ENCODE data around the gene DPEP2NB.
"Not testable (repeated sequence)": the region's sequence is repeated elsewhere in the genome, so short reads cannot be mapped to it uniquely, and the experiment has no call there.

DPEP2NB gene

GRCh38 chr16:68015681-68016080 lies at the start of gene DPEP2NB:
Gene DPEP2NB (minus strand): TSS chr16:68015911. CDS start chr16:68015770, 141 bp downstream.
- DNase-seq, result no peak

- peak; percentile 82 for DNase-seq
These were observed 49.2 kb upstream of the DPEP2NB start for GRCh38 chr16:68064791-68065365.

GRCh38 chr16:68062910-68063393 lies 47.2 kb upstream of the DPEP2NB start:
- peak; percentile 60 for DNase-seq

GRCh38 chr16:68061396-68061795 lies 45.7 kb upstream of the DPEP2NB start:
- DNase-seq, result no peak

GRCh38 chr16:68059804-68060203 lies 44.1 kb upstream of the DPEP2NB start:
- DNase-seq, result no peak

GRCh38 chr16:68055395-68055794 lies 39.7 kb upstream of the DPEP2NB start:
- DNase-seq, result no peak

- DNase-seq, result no peak
These were observed 33.7 kb upstream of the DPEP2NB start for GRCh38 chr16:68049449-68049848.

GRCh38 chr16:68047987-68048386 lies 32.3 kb upstream of the DPEP2NB start:
- no peak for DNase-seq

- DNase-seq, result no peak
These were observed 30.4 kb upstream of the DPEP2NB start for GRCh38 chr16:68046106-68046505.

- no peak for DNase-seq
These were observed 26.1 kb upstream of the DPEP2NB start for GRCh38 chr16:68041783-68042182.

GRCh38 chr16:68040506-68041288 lies 25.0 kb upstream of the DPEP2NB start:
- peak; percentile 92 for DNase-seq

- DNase-seq, result no peak
These were observed 22.3 kb upstream of the DPEP2NB start for GRCh38 chr16:68037841-68038597.

- no peak for DNase-seq
These were observed 19.5 kb upstream of the DPEP2NB start for GRCh38 chr16:68035227-68035626.

- DNase-seq, result no peak
These were observed 17.4 kb upstream of the DPEP2NB start for GRCh38 chr16:68033101-68033500.

- no peak for DNase-seq
These were observed 16.2 kb upstream of the DPEP2NB start for GRCh38 chr16:68031951-68032350.

GRCh38 chr16:68030108-68030507 lies 14.4 kb upstream of the DPEP2NB start:
- not testable (repeated sequence) for DNase-seq

- DNase-seq, result no peak
These were observed 13.3 kb upstream of the DPEP2NB start for GRCh38 chr16:68028996-68029395.

GRCh38 chr16:68022728-68023537 lies 7.2 kb upstream of the DPEP2NB start, which contains the start of the genes DDX28 and DUS2:
Gene DDX28 (minus strand): TSS chr16:68023232. CDS start chr16:68023202, 30 bp downstream.
Gene DUS2 (plus strand): TSS chr16:68023284. CDS start chr16:68038024, 14,740 bp downstream.
- DNase-seq, result peak; percentile 95

- DNase-seq, result no peak
These were observed 6.6 kb upstream of the DPEP2NB start for GRCh38 chr16:68022278-68022727.

- no peak for DNase-seq
These were observed 5.8 kb upstream of the DPEP2NB start for GRCh38 chr16:68021490-68021889.

GRCh38 chr16:68019167-68019680 lies 3.5 kb upstream of the DPEP2NB start:
- DNase-seq, result no peak

GRCh38 chr16:68013440-68013839 lies 2.3 kb downstream of the DPEP2NB start:
- no peak for DNase-seq
